Kidney glomerular epithelial cell (primary cell): Measurements from ENCODE around the gene UBFD1.
"Not testable (repeated sequence)": the region's sequence is repeated elsewhere in the genome, so short reads cannot be mapped to it uniquely, and the experiment has no call there.

Experiments
- DNase-seq: peaks from one replicate; lab custom pipeline; 2025; lab: John Stamatoyannopoulos, UW

Gene UBFD1

GRCh38 chr16:23567602-23568001 lies 10.1 kb downstream of the UBFD1 start:
- DNase-seq = no peak

GRCh38 chr16:23570992-23571632 lies 13.6 kb downstream of the UBFD1 start:
- no peak for DNase-seq

GRCh38 chr16:23571895-23572294 lies 14.4 kb downstream of the UBFD1 start:
- DNase-seq = no peak

- DNase-seq = no peak
These were observed 14.9 kb downstream of the UBFD1 start for GRCh38 chr16:23572394-23572793.

GRCh38 chr16:23573817-23574216 lies 16.3 kb downstream of the UBFD1 start:
- DNase-seq = no peak

GRCh38 chr16:23575834-23576233 lies 18.3 kb downstream of the UBFD1 start:
- DNase-seq = no peak

- no peak for DNase-seq
These were observed 20.0 kb downstream of the UBFD1 start for GRCh38 chr16:23577493-23577892.

GRCh38 chr16:23578101-23578830 lies 20.7 kb downstream of the UBFD1 start:
- no peak for DNase-seq

GRCh38 chr16:23579371-23579770 lies 21.8 kb downstream of the UBFD1 start:
- DNase-seq = no peak

GRCh38 chr16:23580391-23580790 lies 22.9 kb downstream of the UBFD1 start:
- no peak for DNase-seq

- no peak for DNase-seq
These were observed 24.2 kb downstream of the UBFD1 start for GRCh38 chr16:23581764-23582163.

- DNase-seq = not testable (repeated sequence)
These were observed 25.7 kb downstream of the UBFD1 start for GRCh38 chr16:23583271-23583670.

- no peak for DNase-seq
These were observed 26.9 kb downstream of the UBFD1 start for GRCh38 chr16:23584186-23585076.

- DNase-seq = no peak
These were observed 30.2 kb downstream of the UBFD1 start for GRCh38 chr16:23587726-23588125.

GRCh38 chr16:23590181-23590580 lies 32.7 kb downstream of the UBFD1 start:
- no peak for DNase-seq

GRCh38 chr16:23594186-23594585 lies 36.7 kb downstream of the UBFD1 start:
- DNase-seq = no peak

- DNase-seq = no peak
These were observed 37.9 kb downstream of the UBFD1 start for GRCh38 chr16:23595246-23595950.

- peak; percentile 84 for DNase-seq
These were observed 38.6 kb downstream of the UBFD1 start, which contains the start of gene NDUFAB1 for GRCh38 chr16:23595951-23596720. NDUFAB1 (minus strand) TSS chr16:23596316; CDS start chr16:23596290, 26 bp downstream.

GRCh38 chr16:23597003-23597756 lies 39.7 kb downstream of the UBFD1 start:
- no peak for DNase-seq

- DNase-seq = no peak
These were observed 50.2 kb downstream of the UBFD1 start for GRCh38 chr16:23607726-23608125.
